SHP77 (cell line): ENCODE data around the gene ARFIP1.
"Not testable (repeated sequence)": the region's sequence is repeated elsewhere in the genome, so short reads cannot be mapped to it uniquely, and the experiment has no call there.

Experiments
- DNase-seq, 2 experiments: peaks; one replicate each; lab custom pipeline; 2025; lab: John Stamatoyannopoulos, UW

Gene ARFIP1

GRCh38 chr4:152843481-152844090 is 63.8 kb downstream of the ARFIP1 start:
- DNase-seq: peak; percentile 16 to 32

GRCh38 chr4:152847376-152847775 is 67.6 kb downstream of the ARFIP1 start:
- DNase-seq: no peak

- no peak for DNase-seq
Observed at GRCh38 chr4:152848508-152848907, 68.8 kb downstream of the ARFIP1 start.

GRCh38 chr4:152849350-152849749 is 69.6 kb downstream of the ARFIP1 start:
- no peak for DNase-seq

GRCh38 chr4:152850377-152850776 is 70.6 kb downstream of the ARFIP1 start:
- DNase-seq: no peak

GRCh38 chr4:152851226-152851625 is 71.5 kb downstream of the ARFIP1 start:
- DNase-seq: no peak

GRCh38 chr4:152853293-152853692 is 73.5 kb downstream of the ARFIP1 start:
- no peak for DNase-seq

GRCh38 chr4:152854016-152854415 is 74.3 kb downstream of the ARFIP1 start:
- not testable (repeated sequence) for DNase-seq

GRCh38 chr4:152856960-152857359 is 77.2 kb downstream of the ARFIP1 start:
- DNase-seq: no peak

GRCh38 chr4:152858934-152859333 is 79.2 kb downstream of the ARFIP1 start:
- DNase-seq: no peak

GRCh38 chr4:152860046-152860445 is 80.3 kb downstream of the ARFIP1 start:
- no peak for DNase-seq

GRCh38 chr4:152862608-152863007 is 82.9 kb downstream of the ARFIP1 start:
- DNase-seq: no peak

- no peak for DNase-seq
Observed at GRCh38 chr4:152864361-152864760, 84.6 kb downstream of the ARFIP1 start.

- not testable (repeated sequence) for DNase-seq
Observed at GRCh38 chr4:152866432-152866993, 86.8 kb downstream of the ARFIP1 start.

- DNase-seq: no peak
Observed at GRCh38 chr4:152870606-152871005, 90.9 kb downstream of the ARFIP1 start.

GRCh38 chr4:152875261-152875660 is 95.5 kb downstream of the ARFIP1 start:
- no peak for DNase-seq

GRCh38 chr4:152877868-152878267 is 98.1 kb downstream of the ARFIP1 start:
- DNase-seq: no peak

- no peak for DNase-seq
Observed at GRCh38 chr4:152880263-152880662, 100.5 kb downstream of the ARFIP1 start.

- DNase-seq: no peak
Observed at GRCh38 chr4:152881974-152882373, 102.2 kb downstream of the ARFIP1 start.

- no peak for DNase-seq
Observed at GRCh38 chr4:152885185-152885584, 105.4 kb downstream of the ARFIP1 start.

GRCh38 chr4:152886201-152886600 is 106.4 kb downstream of the ARFIP1 start:
- no peak for DNase-seq

GRCh38 chr4:152887981-152888380 is 108.2 kb downstream of the ARFIP1 start:
- no peak for DNase-seq

- no peak for DNase-seq
Observed at GRCh38 chr4:152892974-152893373, 113.2 kb downstream of the ARFIP1 start.

GRCh38 chr4:152894673-152895072 is 114.9 kb downstream of the ARFIP1 start:
- DNase-seq: no peak
